ENCODE results near the gene GNG4. TPM values are rescaled to one million over a fixed set of nuclear protein-coding genes. Genes with fewer than 3 reads are reported as not detected.

Gene GNG4
- polyA plus RNA-seq, 1 experiment: 0.33 TPM

- ChIA-PET POLR2A (no interaction called here), CTCF (no interaction called here)
- no peak for DNase-seq (ENCODE audit: low read depth, low spot score)
- Histone ChIP-seq H3K9me3 (ENCODE audit: control insufficient read depth, insufficient read depth, low read length) (no peaks in the 10 kb centered on the region), H3K4me3 (ENCODE audit: low read depth, low read length) (no peak overlapping the region), H3K27ac (ENCODE audit: low read depth, low read length) (no peak overlapping the region), H3K27me3 (ENCODE audit: control insufficient read depth, insufficient read depth, low read length) (peaks cover 3% of the 10 kb centered on the region)
- TF ChIP-seq CTCF (IDR thresholded peaks at IDR 0.05; ENCODE audit: low read depth, low read length): peak; percentile 22
Observed at GRCh38 chr1:235635938-235636662, 13.5 kb downstream of the GNG4 start.

GRCh38 chr1:235632506-235633401 is 16.8 kb downstream of the GNG4 start:
- no peak; the same call in 1 of the 2 replicates for TF ChIP-seq CTCF (IDR thresholded peaks at IDR 0.05; ENCODE audit: low read depth, low read length)
- Histone ChIP-seq H3K4me3 (ENCODE audit: low read depth, low read length) (peak overlapping the region; percentile 51), H3K27me3 (ENCODE audit: control insufficient read depth, insufficient read depth, low read length) (no peaks in the 10 kb centered on the region), H3K9me3 (ENCODE audit: control insufficient read depth, insufficient read depth, low read length) (no peaks in the 10 kb centered on the region), H3K27ac (ENCODE audit: low read depth, low read length) (peak overlapping the region; percentile 24)
- CTCF ChIA-PET: interaction anchor here (0.8 to 2.3 kb wide), 6 partner anchors 11 to 339 kb away, joined by 3 to 10 read pairs (median 3); no protein-coding TSS in a partner anchor
- DNase-seq (ENCODE audit: low read depth, low spot score): no peak
- POLR2A ChIA-PET: no interaction called here

GRCh38 chr1:235631816-235632215 is 17.8 kb downstream of the GNG4 start:
- no peak for TF ChIP-seq CTCF (IDR thresholded peaks at IDR 0.05; ENCODE audit: low read depth, low read length)
- H3K27ac ChIP-seq (ENCODE audit: low read depth, low read length): no peak overlapping the region
- no peak overlapping the region for H3K4me3 ChIP-seq (ENCODE audit: low read depth, low read length)
- DNase-seq (ENCODE audit: low read depth, low spot score): no peak
- H3K27me3 ChIP-seq (ENCODE audit: control insufficient read depth, insufficient read depth, low read length): no peaks in the 10 kb centered on the region
- POLR2A ChIA-PET: interaction anchor here (0.6 kb wide), 1 partner anchor 14 kb away, joined by 3 read pairs; no protein-coding TSS in a partner anchor
- CTCF ChIA-PET: interaction anchor here (0.8 to 2.3 kb wide), 6 partner anchors 10 to 340 kb away, joined by 3 to 10 read pairs (median 3); no protein-coding TSS in a partner anchor
- no peaks in the 10 kb centered on the region for H3K9me3 ChIP-seq (ENCODE audit: control insufficient read depth, insufficient read depth, low read length)

GRCh38 chr1:235628316-235629005 is 21.1 kb downstream of the GNG4 start:
- no peak for TF ChIP-seq CTCF (IDR thresholded peaks at IDR 0.05; ENCODE audit: low read depth, low read length)
- DNase-seq (ENCODE audit: low read depth, low spot score): no peak
- Histone ChIP-seq H3K9me3 (ENCODE audit: control insufficient read depth, insufficient read depth, low read length) (no peaks in the 10 kb centered on the region), H3K27me3 (ENCODE audit: control insufficient read depth, insufficient read depth, low read length) (peaks cover 4% of the 10 kb centered on the region), H3K27ac (ENCODE audit: low read depth, low read length) (no peak overlapping the region), H3K4me3 (ENCODE audit: low read depth, low read length) (no peak overlapping the region)
- POLR2A ChIA-PET: no interaction called here
- CTCF ChIA-PET: interaction anchor here (0.7 kb wide), 1 partner anchor 389 kb away, joined by 6 read pairs; no protein-coding TSS in a partner anchor

All from AG04450 (cell line).